ENCODE data around the gene ATP6V1B1. TPM values are rescaled to one million over a fixed set of nuclear protein-coding genes. Genes with fewer than 3 reads are reported as not detected.
A peak's percentile ranks its signal among the peaks of the same experiment; 100 is the strongest.

ATP6V1B1 gene
- total and polyA plus RNA-seq, 2 experiments from 2014 or later: not detected

GRCh38 chr2:70937866-70938585 is 2.3 kb downstream of the ATP6V1B1 start:
- Mint-ChIP-seq H3K4me3 (peak overlapping the region; percentile 56), H3K36me3 (ENCODE audit: low read depth) (no peaks in the 10 kb centered on the region), H3K4me1 (peaks cover 42% of the 10 kb centered on the region), H3K27me3 (ENCODE audit: insufficient read depth, low read depth, poor library complexity) (peaks cover 55% of the 10 kb centered on the region), H3K27ac (no peak overlapping the region), H3K9me3 (no peaks in the 10 kb centered on the region)
- H3K27me3 ChIP-seq (ENCODE audit: insufficient read depth): peaks cover 59% of the 10 kb centered on the region
- ATAC-seq: peak; percentile 5
- H3K27ac ChIP-seq (ENCODE audit: low read depth): no peak overlapping the region
- TF ChIP-seq EZH2 (IDR thresholded peaks at IDR 0.05; ENCODE audit: low read depth, unreplicated experiment) (no peak), ETS1 (IDR thresholded peaks at IDR 0.05) (no peak), STAT1 (IDR thresholded peaks at IDR 0.05; ENCODE audit: unreplicated experiment) (no peak), EZH2phosphoT487 (IDR thresholded peaks at IDR 0.05; ENCODE audit: unreplicated experiment) (no peak), POLR2AphosphoS5 (IDR thresholded peaks at IDR 0.05; ENCODE audit: low read depth) (no peak), ZNF331 (CRISPR knock-in tag; IDR thresholded peaks at IDR 0.05; ENCODE audit: low read depth) (no peak), JUNB (IDR thresholded peaks at IDR 0.05; ENCODE audit: unreplicated experiment) (no peak), CREB1 (CRISPR knock-in tag; IDR thresholded peaks at IDR 0.05; ENCODE audit: low read depth) (no peak), NANOG (IDR thresholded peaks at IDR 0.05; ENCODE audit: borderline replicate concordance) (no peak), ZNF114 (CRISPR knock-in tag; IDR thresholded peaks at IDR 0.05) (no peak)
- TF ChIP-seq, protein P1, sequence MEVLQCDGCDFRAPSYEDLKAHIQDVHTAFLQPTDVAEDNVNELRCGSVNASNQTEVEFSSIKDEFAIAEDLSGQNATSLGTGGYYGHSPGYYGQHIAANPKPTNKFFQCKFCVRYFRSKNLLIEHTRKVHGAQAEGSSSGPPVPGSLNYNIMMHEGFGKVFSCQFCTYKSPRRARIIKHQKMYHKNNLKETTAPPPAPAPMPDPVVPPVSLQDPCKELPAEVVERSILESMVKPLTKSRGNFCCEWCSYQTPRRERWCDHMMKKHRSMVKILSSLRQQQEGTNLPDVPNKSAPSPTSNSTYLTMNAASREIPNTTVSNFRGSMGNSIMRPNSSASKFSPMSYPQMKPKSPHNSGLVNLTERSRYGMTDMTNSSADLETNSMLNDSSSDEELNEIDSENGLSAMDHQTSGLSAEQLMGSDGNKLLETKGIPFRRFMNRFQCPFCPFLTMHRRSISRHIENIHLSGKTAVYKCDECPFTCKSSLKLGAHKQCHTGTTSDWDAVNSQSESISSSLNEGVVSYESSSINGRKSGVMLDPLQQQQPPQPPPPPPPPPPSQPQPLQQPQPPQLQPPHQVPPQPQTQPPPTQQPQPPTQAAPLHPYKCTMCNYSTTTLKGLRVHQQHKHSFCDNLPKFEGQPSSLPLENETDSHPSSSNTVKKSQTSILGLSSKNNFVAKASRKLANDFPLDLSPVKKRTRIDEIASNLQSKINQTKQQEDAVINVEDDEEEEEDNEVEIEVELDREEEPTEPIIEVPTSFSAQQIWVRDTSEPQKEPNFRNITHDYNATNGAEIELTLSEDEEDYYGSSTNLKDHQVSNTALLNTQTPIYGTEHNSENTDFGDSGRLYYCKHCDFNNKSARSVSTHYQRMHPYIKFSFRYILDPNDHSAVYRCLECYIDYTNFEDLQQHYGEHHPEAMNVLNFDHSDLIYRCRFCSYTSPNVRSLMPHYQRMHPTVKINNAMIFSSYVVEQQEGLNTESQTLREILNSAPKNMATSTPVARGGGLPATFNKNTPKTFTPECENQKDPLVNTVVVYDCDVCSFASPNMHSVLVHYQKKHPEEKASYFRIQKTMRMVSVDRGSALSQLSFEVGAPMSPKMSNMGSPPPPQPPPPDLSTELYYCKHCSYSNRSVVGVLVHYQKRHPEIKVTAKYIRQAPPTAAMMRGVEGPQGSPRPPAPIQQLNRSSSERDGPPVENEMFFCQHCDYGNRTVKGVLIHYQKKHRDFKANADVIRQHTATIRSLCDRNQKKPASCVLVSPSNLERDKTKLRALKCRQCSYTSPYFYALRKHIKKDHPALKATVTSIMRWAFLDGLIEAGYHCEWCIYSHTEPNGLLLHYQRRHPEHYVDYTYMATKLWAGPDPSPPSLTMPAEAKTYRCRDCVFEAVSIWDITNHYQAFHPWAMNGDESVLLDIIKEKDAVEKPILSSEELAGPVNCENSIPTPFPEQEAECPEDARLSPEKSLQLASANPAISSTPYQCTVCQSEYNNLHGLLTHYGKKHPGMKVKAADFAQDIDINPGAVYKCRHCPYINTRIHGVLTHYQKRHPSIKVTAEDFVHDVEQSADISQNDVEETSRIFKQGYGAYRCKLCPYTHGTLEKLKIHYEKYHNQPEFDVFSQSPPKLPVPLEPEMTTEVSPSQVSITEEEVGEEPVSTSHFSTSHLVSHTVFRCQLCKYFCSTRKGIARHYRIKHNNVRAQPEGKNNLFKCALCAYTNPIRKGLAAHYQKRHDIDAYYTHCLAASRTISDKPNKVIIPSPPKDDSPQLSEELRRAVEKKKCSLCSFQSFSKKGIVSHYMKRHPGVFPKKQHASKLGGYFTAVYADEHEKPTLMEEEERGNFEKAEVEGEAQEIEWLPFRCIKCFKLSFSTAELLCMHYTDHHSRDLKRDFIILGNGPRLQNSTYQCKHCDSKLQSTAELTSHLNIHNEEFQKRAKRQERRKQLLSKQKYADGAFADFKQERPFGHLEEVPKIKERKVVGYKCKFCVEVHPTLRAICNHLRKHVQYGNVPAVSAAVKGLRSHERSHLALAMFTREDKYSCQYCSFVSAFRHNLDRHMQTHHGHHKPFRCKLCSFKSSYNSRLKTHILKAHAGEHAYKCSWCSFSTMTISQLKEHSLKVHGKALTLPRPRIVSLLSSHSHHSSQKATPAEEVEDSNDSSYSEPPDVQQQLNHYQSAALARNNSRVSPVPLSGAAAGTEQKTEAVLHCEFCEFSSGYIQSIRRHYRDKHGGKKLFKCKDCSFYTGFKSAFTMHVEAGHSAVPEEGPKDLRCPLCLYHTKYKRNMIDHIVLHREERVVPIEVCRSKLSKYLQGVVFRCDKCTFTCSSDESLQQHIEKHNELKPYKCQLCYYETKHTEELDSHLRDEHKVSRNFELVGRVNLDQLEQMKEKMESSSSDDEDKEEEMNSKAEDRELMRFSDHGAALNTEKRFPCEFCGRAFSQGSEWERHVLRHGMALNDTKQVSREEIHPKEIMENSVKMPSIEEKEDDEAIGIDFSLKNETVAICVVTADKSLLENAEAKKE (CRISPR knock-in tag; IDR thresholded peaks at IDR 0.05): no peak
- TF ChIP-seq, protein P2, sequence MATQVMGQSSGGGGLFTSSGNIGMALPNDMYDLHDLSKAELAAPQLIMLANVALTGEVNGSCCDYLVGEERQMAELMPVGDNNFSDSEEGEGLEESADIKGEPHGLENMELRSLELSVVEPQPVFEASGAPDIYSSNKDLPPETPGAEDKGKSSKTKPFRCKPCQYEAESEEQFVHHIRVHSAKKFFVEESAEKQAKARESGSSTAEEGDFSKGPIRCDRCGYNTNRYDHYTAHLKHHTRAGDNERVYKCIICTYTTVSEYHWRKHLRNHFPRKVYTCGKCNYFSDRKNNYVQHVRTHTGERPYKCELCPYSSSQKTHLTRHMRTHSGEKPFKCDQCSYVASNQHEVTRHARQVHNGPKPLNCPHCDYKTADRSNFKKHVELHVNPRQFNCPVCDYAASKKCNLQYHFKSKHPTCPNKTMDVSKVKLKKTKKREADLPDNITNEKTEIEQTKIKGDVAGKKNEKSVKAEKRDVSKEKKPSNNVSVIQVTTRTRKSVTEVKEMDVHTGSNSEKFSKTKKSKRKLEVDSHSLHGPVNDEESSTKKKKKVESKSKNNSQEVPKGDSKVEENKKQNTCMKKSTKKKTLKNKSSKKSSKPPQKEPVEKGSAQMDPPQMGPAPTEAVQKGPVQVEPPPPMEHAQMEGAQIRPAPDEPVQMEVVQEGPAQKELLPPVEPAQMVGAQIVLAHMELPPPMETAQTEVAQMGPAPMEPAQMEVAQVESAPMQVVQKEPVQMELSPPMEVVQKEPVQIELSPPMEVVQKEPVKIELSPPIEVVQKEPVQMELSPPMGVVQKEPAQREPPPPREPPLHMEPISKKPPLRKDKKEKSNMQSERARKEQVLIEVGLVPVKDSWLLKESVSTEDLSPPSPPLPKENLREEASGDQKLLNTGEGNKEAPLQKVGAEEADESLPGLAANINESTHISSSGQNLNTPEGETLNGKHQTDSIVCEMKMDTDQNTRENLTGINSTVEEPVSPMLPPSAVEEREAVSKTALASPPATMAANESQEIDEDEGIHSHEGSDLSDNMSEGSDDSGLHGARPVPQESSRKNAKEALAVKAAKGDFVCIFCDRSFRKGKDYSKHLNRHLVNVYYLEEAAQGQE (IDR thresholded peaks at IDR 0.05; ENCODE audit: unreplicated experiment): no peak
- TF ChIP-seq, protein P3, sequence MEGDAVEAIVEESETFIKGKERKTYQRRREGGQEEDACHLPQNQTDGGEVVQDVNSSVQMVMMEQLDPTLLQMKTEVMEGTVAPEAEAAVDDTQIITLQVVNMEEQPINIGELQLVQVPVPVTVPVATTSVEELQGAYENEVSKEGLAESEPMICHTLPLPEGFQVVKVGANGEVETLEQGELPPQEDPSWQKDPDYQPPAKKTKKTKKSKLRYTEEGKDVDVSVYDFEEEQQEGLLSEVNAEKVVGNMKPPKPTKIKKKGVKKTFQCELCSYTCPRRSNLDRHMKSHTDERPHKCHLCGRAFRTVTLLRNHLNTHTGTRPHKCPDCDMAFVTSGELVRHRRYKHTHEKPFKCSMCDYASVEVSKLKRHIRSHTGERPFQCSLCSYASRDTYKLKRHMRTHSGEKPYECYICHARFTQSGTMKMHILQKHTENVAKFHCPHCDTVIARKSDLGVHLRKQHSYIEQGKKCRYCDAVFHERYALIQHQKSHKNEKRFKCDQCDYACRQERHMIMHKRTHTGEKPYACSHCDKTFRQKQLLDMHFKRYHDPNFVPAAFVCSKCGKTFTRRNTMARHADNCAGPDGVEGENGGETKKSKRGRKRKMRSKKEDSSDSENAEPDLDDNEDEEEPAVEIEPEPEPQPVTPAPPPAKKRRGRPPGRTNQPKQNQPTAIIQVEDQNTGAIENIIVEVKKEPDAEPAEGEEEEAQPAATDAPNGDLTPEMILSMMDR (conservative IDR thresholded peaks at IDR 0.05; ENCODE audit: low read depth in 2 of 2): no peak
- no peaks in the 10 kb centered on the region for H3K36me3 ChIP-seq (ENCODE audit: insufficient read depth)
- no peaks in the 10 kb centered on the region for H3K79me2 ChIP-seq (replicated peaks; ENCODE audit: insufficient read depth)
- no peaks in the 10 kb centered on the region for H4K20me1 ChIP-seq (replicated peaks; ENCODE audit: insufficient read depth)
- peak overlapping the region; percentile 81 for H3K4me2 ChIP-seq
- peaks cover 30% of the 10 kb centered on the region for H3K4me1 ChIP-seq (ENCODE audit: insufficient read depth)
- peak; percentile 51 for DNase-seq (ENCODE audit: low spot score)
- H3F3A ChIP-seq (replicated peaks; ENCODE audit: low read depth): no peaks in the 10 kb centered on the region
- no peak overlapping the region for H3K4me3 ChIP-seq
- H2AFZ ChIP-seq: peak overlapping the region; percentile 78; the same call in 1 of the 2 replicates
- H3K9me2 ChIP-seq (ENCODE audit: insufficient read depth): no peaks in the 10 kb centered on the region
